ENCODE measurements around the gene TRAPPC2B. TPM values are rescaled to one million over a fixed set of nuclear protein-coding genes. Genes with fewer than 3 reads are reported as not detected.
"Not testable (repeated sequence)": the region's sequence is repeated elsewhere in the genome, so short reads cannot be mapped to it uniquely, and the experiment has no call there.

Gene TRAPPC2B
- total RNA-seq, 1 donor from 2014 or later: 8.0 TPM

GRCh38 chr19:57374179-57374578, 10.8 kb downstream of the TRAPPC2B start:
- DNase-seq (ENCODE audit: low read depth in 2 of 2): no peak

GRCh38 chr19:57374647-57375046, 11.3 kb downstream of the TRAPPC2B start:
- not testable (repeated sequence) for DNase-seq (ENCODE audit: low read depth in 2 of 2)

GRCh38 chr19:57376151-57376550, 12.8 kb downstream of the TRAPPC2B start:
- no peak for DNase-seq (ENCODE audit: low read depth in 2 of 2)

GRCh38 chr19:57377498-57378146, 14.3 kb downstream of the TRAPPC2B start:
- DNase-seq (ENCODE audit: low read depth in 2 of 2): no peak

- DNase-seq (ENCODE audit: low read depth in 2 of 2): no peak
Observed at GRCh38 chr19:57380923-57381322, 17.6 kb downstream of the TRAPPC2B start.

GRCh38 chr19:57382806-57383488, 19.6 kb downstream of the TRAPPC2B start:
- no peak for DNase-seq (ENCODE audit: low read depth in 2 of 2)

GRCh38 chr19:57389194-57389729, 25.9 kb downstream of the TRAPPC2B start:
- no peak for DNase-seq (ENCODE audit: low read depth in 2 of 2)

GRCh38 chr19:57389730-57390598, 26.6 kb downstream of the TRAPPC2B start, which contains the start of gene ZNF548:
Gene ZNF548, plus strand, starts transcription at chr19:57389854. Its CDS starts 246 bp downstream, at chr19:57390100.
- peak; percentile 98 to 99 for DNase-seq (ENCODE audit: low read depth in 2 of 2)

GRCh38 chr19:57395710-57396109, 32.4 kb downstream of the TRAPPC2B start:
- no peak for DNase-seq (ENCODE audit: low read depth in 2 of 2)

GRCh38 chr19:57398868-57399267, 35.5 kb downstream of the TRAPPC2B start:
- DNase-seq (ENCODE audit: low read depth in 2 of 2): no peak

- DNase-seq (ENCODE audit: low read depth in 2 of 2): no peak
Observed at GRCh38 chr19:57403737-57404563, 40.6 kb downstream of the TRAPPC2B start.

GRCh38 chr19:57406516-57407123, 43.3 kb downstream of the TRAPPC2B start:
- peak; percentile 32 to 64 for DNase-seq (ENCODE audit: low read depth in 2 of 2)

- DNase-seq (ENCODE audit: low read depth in 2 of 2): peak; percentile 87 to 95
Observed at GRCh38 chr19:57410877-57411671, 47.7 kb downstream of the TRAPPC2B start, which contains the start of gene ZNF17. Gene ZNF17, plus strand, starts transcription at chr19:57411161. Its CDS starts 2,455 bp downstream, at chr19:57413616.

Other genes with a start within 250 kb of the TRAPPC2B start
- not detected in 2 replicates for gene USP29, start 243.6 kb upstream of the TRAPPC2B start, total RNA-seq
- not detected in 2 replicates for gene ZIM3, start 218.3 kb upstream of the TRAPPC2B start, total RNA-seq
- gene DUXA, start 196.1 kb upstream of the TRAPPC2B start, total RNA-seq: not detected in 2 replicates
- gene ZNF264, start 172.1 kb upstream of the TRAPPC2B start, total RNA-seq: 11.4 and 23.1 TPM in 2 replicates
- 0.13 and 0.38 TPM in 2 replicates for gene AURKC, start 132.5 kb upstream of the TRAPPC2B start, total RNA-seq
- gene ZNF805, start 122.9 kb upstream of the TRAPPC2B start, total RNA-seq: 19.8 and 25.3 TPM in 2 replicates
- gene ZNF460, start 83.1 kb upstream of the TRAPPC2B start, total RNA-seq: 37.4 and 57.8 TPM in 2 replicates
- gene ZNF543, start 43.1 kb upstream of the TRAPPC2B start, total RNA-seq: 7.8 and 10.1 TPM in 2 replicates
- 8.1 and 10.7 TPM in 2 replicates for gene ZNF304, start 12.3 kb upstream of the TRAPPC2B start, total RNA-seq
- gene ZNF547, start within 50 bp of the TRAPPC2B start, total RNA-seq: 2.3 and 3.0 TPM in 2 replicates
- 8.0 and 13.5 TPM in 2 replicates for gene ZNF548, start 26.3 kb downstream of the TRAPPC2B start, total RNA-seq
- 9.8 and 10.9 TPM in 2 replicates for gene ZNF17, start 47.6 kb downstream of the TRAPPC2B start, total RNA-seq
- gene ZNF749, start 71.8 kb downstream of the TRAPPC2B start, total RNA-seq: 8.5 and 11.5 TPM in 2 replicates
- gene VN1R1, start 93.6 kb downstream of the TRAPPC2B start, total RNA-seq: 0.13 and 0.51 TPM in 2 replicates
- gene ZNF772, start 114.0 kb downstream of the TRAPPC2B start, total RNA-seq: 13.1 and 14.7 TPM in 2 replicates
- 7.7 and 14.9 TPM in 2 replicates for gene ZNF419, start 124.2 kb downstream of the TRAPPC2B start, total RNA-seq
- 5.8 and 12.1 TPM in 2 replicates for gene ZNF773, start 136.4 kb downstream of the TRAPPC2B start, total RNA-seq
- 2.8 and 4.9 TPM in 2 replicates for gene ZNF549, start 163.8 kb downstream of the TRAPPC2B start, total RNA-seq
- gene ZNF550, start 196.3 kb downstream of the TRAPPC2B start, total RNA-seq: 4.2 and 7.3 TPM in 2 replicates
- 2.7 and 4.6 TPM in 2 replicates for gene ZNF416, start 215.4 kb downstream of the TRAPPC2B start, total RNA-seq
- gene ZIK1, start 220.6 kb downstream of the TRAPPC2B start, total RNA-seq: 3.9 and 7.7 TPM in 2 replicates
- gene ZNF530, start 236.3 kb downstream of the TRAPPC2B start, total RNA-seq: 3.9 and 4.7 TPM in 2 replicates